ENCODE data around the gene SLITRK1. TPM values are rescaled to one million over a fixed set of nuclear protein-coding genes. Genes with fewer than 3 reads are reported as not detected.

The SLITRK1 gene, protein sequence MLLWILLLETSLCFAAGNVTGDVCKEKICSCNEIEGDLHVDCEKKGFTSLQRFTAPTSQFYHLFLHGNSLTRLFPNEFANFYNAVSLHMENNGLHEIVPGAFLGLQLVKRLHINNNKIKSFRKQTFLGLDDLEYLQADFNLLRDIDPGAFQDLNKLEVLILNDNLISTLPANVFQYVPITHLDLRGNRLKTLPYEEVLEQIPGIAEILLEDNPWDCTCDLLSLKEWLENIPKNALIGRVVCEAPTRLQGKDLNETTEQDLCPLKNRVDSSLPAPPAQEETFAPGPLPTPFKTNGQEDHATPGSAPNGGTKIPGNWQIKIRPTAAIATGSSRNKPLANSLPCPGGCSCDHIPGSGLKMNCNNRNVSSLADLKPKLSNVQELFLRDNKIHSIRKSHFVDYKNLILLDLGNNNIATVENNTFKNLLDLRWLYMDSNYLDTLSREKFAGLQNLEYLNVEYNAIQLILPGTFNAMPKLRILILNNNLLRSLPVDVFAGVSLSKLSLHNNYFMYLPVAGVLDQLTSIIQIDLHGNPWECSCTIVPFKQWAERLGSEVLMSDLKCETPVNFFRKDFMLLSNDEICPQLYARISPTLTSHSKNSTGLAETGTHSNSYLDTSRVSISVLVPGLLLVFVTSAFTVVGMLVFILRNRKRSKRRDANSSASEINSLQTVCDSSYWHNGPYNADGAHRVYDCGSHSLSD
- total RNA-seq = not detected

DNA sequence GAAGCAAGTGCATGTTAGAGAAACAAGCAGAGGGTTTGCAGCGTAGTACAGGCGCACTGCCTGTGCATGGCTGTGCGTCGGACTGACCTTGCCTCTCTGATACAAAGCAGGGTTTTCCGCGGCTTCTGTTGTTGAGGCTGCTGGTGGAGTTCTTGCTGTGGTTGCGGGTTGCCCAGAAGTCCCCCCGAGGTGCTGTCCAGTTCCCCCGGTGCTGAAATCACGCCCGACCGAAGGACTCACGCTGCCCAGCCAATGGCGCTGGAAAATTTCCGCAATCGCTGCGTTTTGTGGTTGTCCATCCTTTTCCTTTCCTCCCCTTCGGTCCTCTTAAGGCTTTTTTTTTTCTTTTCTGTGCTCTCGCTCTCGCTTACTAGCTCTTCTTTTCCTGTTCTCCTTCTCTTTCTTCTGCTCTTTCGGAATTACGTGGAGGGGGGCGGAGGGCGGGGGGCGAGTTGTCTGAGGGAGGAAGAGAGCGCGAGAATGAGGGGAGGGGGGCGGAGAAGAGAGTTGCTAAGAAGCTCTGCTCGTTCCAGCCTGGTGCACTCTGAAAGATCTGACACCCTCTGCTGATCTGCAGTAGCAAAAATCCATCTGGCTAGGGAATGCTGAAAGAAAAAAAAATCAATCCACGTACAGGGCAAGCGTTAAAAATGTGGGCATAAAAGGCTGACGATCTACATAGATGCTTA lies at the start of gene SLITRK1:
Gene SLITRK1, minus strand, starts transcription at position 558 of the 689 bp plus-strand sequence. CDS start 967 bp downstream, outside the sequence.
- H3K9me3 ChIP-seq = no peaks in the 10 kb centered on the region
- H3K27me3 ChIP-seq = no peaks in the 10 kb centered on the region
- no peak within 1 kb of the TSS for H3K27ac ChIP-seq
- no peaks in the 10 kb centered on the region for H3K36me3 ChIP-seq
- H3K4me3 ChIP-seq = no peak within 1 kb of the TSS
- DNase-seq (ENCODE audit: extremely low spot score in 2 of 2) = no peak
- TF ChIP-seq POLR2AphosphoS5 (IDR thresholded peaks at IDR 0.05; ENCODE audit: insufficient read depth in 1 of 2, low read depth in 1 of 2) = no peak
- TF ChIP-seq, protein P1, sequence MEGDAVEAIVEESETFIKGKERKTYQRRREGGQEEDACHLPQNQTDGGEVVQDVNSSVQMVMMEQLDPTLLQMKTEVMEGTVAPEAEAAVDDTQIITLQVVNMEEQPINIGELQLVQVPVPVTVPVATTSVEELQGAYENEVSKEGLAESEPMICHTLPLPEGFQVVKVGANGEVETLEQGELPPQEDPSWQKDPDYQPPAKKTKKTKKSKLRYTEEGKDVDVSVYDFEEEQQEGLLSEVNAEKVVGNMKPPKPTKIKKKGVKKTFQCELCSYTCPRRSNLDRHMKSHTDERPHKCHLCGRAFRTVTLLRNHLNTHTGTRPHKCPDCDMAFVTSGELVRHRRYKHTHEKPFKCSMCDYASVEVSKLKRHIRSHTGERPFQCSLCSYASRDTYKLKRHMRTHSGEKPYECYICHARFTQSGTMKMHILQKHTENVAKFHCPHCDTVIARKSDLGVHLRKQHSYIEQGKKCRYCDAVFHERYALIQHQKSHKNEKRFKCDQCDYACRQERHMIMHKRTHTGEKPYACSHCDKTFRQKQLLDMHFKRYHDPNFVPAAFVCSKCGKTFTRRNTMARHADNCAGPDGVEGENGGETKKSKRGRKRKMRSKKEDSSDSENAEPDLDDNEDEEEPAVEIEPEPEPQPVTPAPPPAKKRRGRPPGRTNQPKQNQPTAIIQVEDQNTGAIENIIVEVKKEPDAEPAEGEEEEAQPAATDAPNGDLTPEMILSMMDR (IDR thresholded peaks at IDR 0.05) = no peak
- no peak for TF ChIP-seq POLR2A (IDR thresholded peaks at IDR 0.05)
- intact Hi-C loops (cut with DNase I) = no loop called here
- H3K4me1 ChIP-seq = no peaks in the 10 kb centered on the region

DNA sequence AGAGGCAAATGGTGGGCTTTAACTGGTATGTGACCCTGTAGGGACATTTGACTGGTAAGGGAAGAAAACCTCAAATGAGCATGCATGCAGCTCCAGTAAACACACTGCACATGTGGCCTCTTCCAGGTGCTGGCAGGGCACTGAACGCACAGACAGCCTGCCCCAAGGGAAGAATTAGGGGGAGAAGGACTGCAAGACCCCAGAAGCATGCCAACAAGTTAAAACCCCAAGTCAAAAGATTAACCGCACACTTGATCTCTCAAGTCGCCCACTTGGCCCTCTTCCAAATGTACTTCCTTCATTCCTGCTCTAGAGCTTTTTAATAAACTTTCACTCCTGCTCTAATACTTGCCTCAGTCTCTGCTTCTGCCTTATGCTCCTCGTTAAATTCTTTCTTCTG lies 46.9 kb upstream of the SLITRK1 start:
- Histone ChIP-seq H3K27ac (no peak overlapping the region), H3K4me1 (no peaks in the 10 kb centered on the region), H3K27me3 (no peaks in the 10 kb centered on the region), H3K4me3 (no peak overlapping the region), H3K36me3 (no peaks in the 10 kb centered on the region), H3K9me3 (no peaks in the 10 kb centered on the region)
- TF ChIP-seq, protein P1 (IDR thresholded peaks at IDR 0.05) = no peak
- TF ChIP-seq POLR2AphosphoS5 (IDR thresholded peaks at IDR 0.05; ENCODE audit: insufficient read depth in 1 of 2, low read depth in 1 of 2) (no peak), POLR2A (IDR thresholded peaks at IDR 0.05) (no peak)
- intact Hi-C loops (cut with DNase I) = no loop called here
- DNase-seq (ENCODE audit: extremely low spot score in 2 of 2) = no peak

DNA sequence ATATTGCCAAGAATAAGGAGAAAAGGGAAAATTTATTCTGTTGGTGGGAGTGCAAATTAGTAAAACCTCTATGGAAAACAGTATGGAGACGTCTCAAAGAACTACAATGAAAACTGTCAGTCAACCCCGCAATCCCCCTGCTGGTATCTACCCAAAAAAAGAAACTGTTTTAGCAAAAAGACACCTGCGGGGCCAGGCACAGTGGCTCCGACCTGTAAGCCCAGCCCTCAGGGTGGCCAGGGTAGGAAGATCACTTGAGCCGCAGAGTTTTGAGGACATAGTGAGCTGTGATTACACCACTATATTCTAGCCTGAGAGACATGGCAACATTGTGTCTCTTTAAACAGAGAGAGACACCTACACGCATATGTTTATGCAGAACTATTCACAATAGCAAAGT lies 37.5 kb upstream of the SLITRK1 start:
- no peaks in the 10 kb centered on the region for H3K36me3 ChIP-seq
- TF ChIP-seq POLR2A (IDR thresholded peaks at IDR 0.05) (no peak), POLR2AphosphoS5 (IDR thresholded peaks at IDR 0.05; ENCODE audit: insufficient read depth in 1 of 2, low read depth in 1 of 2) (no peak)
- TF ChIP-seq, protein P1 (IDR thresholded peaks at IDR 0.05) = no peak
- intact Hi-C loops (cut with DNase I) = no loop called here

DNA sequence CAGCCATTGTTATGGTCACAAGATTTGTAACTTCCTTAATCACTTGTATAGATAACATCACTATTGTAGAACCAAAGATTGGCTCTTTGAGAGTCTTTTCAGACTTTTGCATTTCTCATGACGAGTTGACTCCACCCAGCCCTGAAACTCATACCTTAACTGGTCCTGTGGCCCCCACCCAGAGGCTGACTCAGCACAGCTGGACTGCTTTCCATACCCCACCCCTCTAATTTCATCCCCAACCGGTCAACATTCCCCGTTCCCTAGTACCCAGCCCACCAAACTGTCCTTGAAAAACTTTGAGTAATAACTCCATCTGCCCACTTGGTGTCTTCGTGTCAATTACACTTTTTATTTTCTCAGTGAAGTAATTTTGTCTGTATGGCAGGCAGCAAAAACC lies 32.1 kb upstream of the SLITRK1 start:
- Histone ChIP-seq H3K9me3 (no peaks in the 10 kb centered on the region), H3K27ac (no peak overlapping the region), H3K4me3 (no peak overlapping the region), H3K4me1 (no peaks in the 10 kb centered on the region), H3K27me3 (no peaks in the 10 kb centered on the region), H3K36me3 (no peaks in the 10 kb centered on the region)
- intact Hi-C loops (cut with DNase I) = no loop called here
- DNase-seq (ENCODE audit: extremely low spot score in 2 of 2) = no peak
- no peak for TF ChIP-seq POLR2AphosphoS5 (IDR thresholded peaks at IDR 0.05; ENCODE audit: insufficient read depth in 1 of 2, low read depth in 1 of 2)
- TF ChIP-seq, protein P1 (IDR thresholded peaks at IDR 0.05) = no peak
- TF ChIP-seq POLR2A (IDR thresholded peaks at IDR 0.05) = no peak

More for the DNA sequence above, 37.5 kb upstream of the SLITRK1 start:
- DNase-seq (ENCODE audit: extremely low spot score in 2 of 2) = no peak
- Histone ChIP-seq H3K27me3 (no peaks in the 10 kb centered on the region), H3K4me3 (no peak overlapping the region), H3K9me3 (no peaks in the 10 kb centered on the region), H3K4me1 (no peaks in the 10 kb centered on the region), H3K27ac (no peak overlapping the region)
